Thymus (tissue), 11 donors: ENCODE results near the gene ITGA3. TPM values are rescaled to one million over a fixed set of nuclear protein-coding genes. Genes with fewer than 3 reads are reported as not detected.

Experiments used
- DNase-seq, 9 donors: peaks; one replicate each; pipeline ENCODE4 v3.0.0-alpha.2; 2013; ENCODE audit warnings: low spot score in 9 of 9, low read depth in 6 of 9, missing footprints in 1 of 9
- H3K27ac ChIP-seq, 2 donors: one replicate each; pipeline ENCODE4 v1.5.1; 2013; ENCODE audit warnings: control low read depth in 1 of 2, low read depth in 1 of 2, low read length in 1 of 2, mild to moderate bottlenecking in 1 of 2, moderate library complexity in 1 of 2
- H3K27me3 ChIP-seq, 2 donors: one replicate each; pipeline ENCODE4 v1.5.1; 2013; ENCODE audit warnings: low read length in 1 of 2; ENCODE audit not compliant: control insufficient read depth in 2 of 2, insufficient read depth in 1 of 2
- H3K36me3 ChIP-seq, 2 donors: one replicate each; pipeline ENCODE4 v1.5.1; 2013; ENCODE audit warnings: low read length in 1 of 2, mild to moderate bottlenecking in 1 of 2, moderate library complexity in 1 of 2; ENCODE audit not compliant: control insufficient read depth in 2 of 2, insufficient read depth in 2 of 2
- H3K4me1 ChIP-seq, 2 donors: one replicate each; pipeline ENCODE4 v1.5.1; 2013; ENCODE audit warnings: low read length in 2 of 2; ENCODE audit not compliant: control insufficient read depth in 2 of 2, insufficient read depth in 2 of 2
- H3K4me3 ChIP-seq, 2 donors: one replicate each; pipeline ENCODE4 v1.5.1; 2013; ENCODE audit warnings: low read length in 2 of 2, control low read depth in 1 of 2, mild to moderate bottlenecking in 1 of 2
- H3K9me3 ChIP-seq, 2 donors: one replicate each; pipeline ENCODE4 v1.5.1; 2013; ENCODE audit warnings: low read length in 1 of 2, mild to moderate bottlenecking in 1 of 2; ENCODE audit not compliant: control insufficient read depth in 2 of 2, insufficient read depth in 1 of 2
- WGBS: extraction: QIAGEN DNeasy Blood & Tissue Kit; methylation state at CpG from one replicate; pipeline ENCODE4 v1.1.7; 2013; 5-methylcytosine and 5-hydroxymethylcytosine counted together
- polyA plus RNA-seq: library from polyadenylated mRNA; stranded (reverse); fragments of 200-250 nt; gene quantifications from one replicate; pipeline ENCODE4 v1.2.3, GENCODE V29; 2013
- total RNA-seq: library from RNA; stranded (reverse); fragments of 120-200 nt; gene quantifications from one replicate; pipeline ENCODE4 v1.2.4, GENCODE V29; 2013
- donor health status: healthy.

The ITGA3 gene
- total and polyA plus RNA-seq, 2 donors: 9.1 to 27.7 TPM

- Histone ChIP-seq H3K9me3 (no peaks in the 10 kb centered on the region), H3K27ac (peak overlapping the region; percentile 43 to 80), H3K4me3 (peak overlapping the region; percentile 36 to 60), H3K27me3 (peaks cover 10 to 73% of the 10 kb centered on the region in 2 donors), H3K36me3 (no peaks in the 10 kb centered on the region), H3K4me1 (peaks cover 7 to 21% of the 10 kb centered on the region in 2 donors)
- 8% methylated on average over 14 of the region's 14 CpGs for WGBS
- DNase-seq: no peak
These were observed 870 bp upstream of the ITGA3 start for GRCh38 chr17:50055055-50055425.

- DNase-seq: peak in 4 of 9 donors; percentile 10 to 66 (median 28)
- Histone ChIP-seq H3K36me3 (no peaks in the 10 kb centered on the region), H3K27ac (peak overlapping the region in 1 of 2 donors; percentile 64), H3K4me3 (peak overlapping the region; percentile 36 to 60), H3K27me3 (peaks cover 10 to 70% of the 10 kb centered on the region in 2 donors), H3K4me1 (peaks cover 7 to 21% of the 10 kb centered on the region in 2 donors), H3K9me3 (no peaks in the 10 kb centered on the region)
- WGBS: under 1% methylated on average over 64 of the region's 64 CpGs
These were observed 479 bp downstream of the ITGA3 start for GRCh38 chr17:50056217-50056960.

GRCh38 chr17:50056961-50057330 is 1.0 kb downstream of the ITGA3 start:
- WGBS: 38% methylated on average over 15 of the region's 15 CpGs
- H3K27ac ChIP-seq: no peak overlapping the region

GRCh38 chr17:50057521-50057991 is 1.6 kb downstream of the ITGA3 start:
- no peak overlapping the region for H3K4me3 ChIP-seq
- no peak for DNase-seq
- WGBS: 89% methylated on average over 9 of the region's 9 CpGs
- peaks cover 10 to 74% of the 10 kb centered on the region in 2 donors for H3K27me3 ChIP-seq
- H3K9me3 ChIP-seq: no peaks in the 10 kb centered on the region
- no peaks in the 10 kb centered on the region for H3K36me3 ChIP-seq
- H3K27ac ChIP-seq: no peak overlapping the region
- H3K4me1 ChIP-seq: peaks cover 7 to 24% of the 10 kb centered on the region in 2 donors

More at GRCh38 chr17:50056961-50057330, 1.0 kb downstream of the ITGA3 start:
- H3K4me1 ChIP-seq: peaks cover 7 to 21% of the 10 kb centered on the region in 2 donors
- H3K27me3 ChIP-seq: peaks cover 10 to 70% of the 10 kb centered on the region in 2 donors
- peak in 1 of 9 donors; percentile 2 for DNase-seq
- no peaks in the 10 kb centered on the region for H3K36me3 ChIP-seq
- H3K9me3 ChIP-seq: no peaks in the 10 kb centered on the region
- H3K4me3 ChIP-seq: peak overlapping the region; percentile 36 to 60

- H3K27me3 ChIP-seq: peaks cover 10 to 72% of the 10 kb centered on the region in 2 donors
- WGBS: 95% methylated on average over 10 of the region's 10 CpGs
- H3K4me3 ChIP-seq: no peak overlapping the region
- no peaks in the 10 kb centered on the region for H3K9me3 ChIP-seq
- no peak overlapping the region for H3K27ac ChIP-seq
- no peaks in the 10 kb centered on the region for H3K36me3 ChIP-seq
- peaks cover 7 to 24% of the 10 kb centered on the region in 2 donors for H3K4me1 ChIP-seq
- DNase-seq: no peak
These were observed 2.5 kb downstream of the ITGA3 start for GRCh38 chr17:50058296-50058953.

- Histone ChIP-seq H3K9me3 (no peaks in the 10 kb centered on the region), H3K4me1 (peaks cover 7 to 24% of the 10 kb centered on the region in 2 donors), H3K4me3 (no peak overlapping the region), H3K36me3 (no peaks in the 10 kb centered on the region), H3K27me3 (peaks cover 10 to 67% of the 10 kb centered on the region in 2 donors), H3K27ac (no peak overlapping the region)
- DNase-seq: no peak
- 82% methylated on average over 4 of the region's 4 CpGs for WGBS
These were observed 3.3 kb downstream of the ITGA3 start for GRCh38 chr17:50059256-50059655.

GRCh38 chr17:50059759-50060273 is 3.9 kb downstream of the ITGA3 start:
- Histone ChIP-seq H3K4me3 (no peak overlapping the region), H3K27ac (no peak overlapping the region), H3K36me3 (no peaks in the 10 kb centered on the region), H3K27me3 (peaks cover 10 to 67% of the 10 kb centered on the region in 2 donors), H3K4me1 (peaks cover 7 to 23% of the 10 kb centered on the region in 2 donors), H3K9me3 (no peaks in the 10 kb centered on the region)
- DNase-seq: no peak
- WGBS: 81% methylated on average over 5 of the region's 5 CpGs

- Histone ChIP-seq H3K27me3 (peaks cover 6 to 56% of the 10 kb centered on the region in 2 donors), H3K36me3 (no peaks in the 10 kb centered on the region), H3K4me1 (peaks cover 7 to 14% of the 10 kb centered on the region in 2 donors), H3K27ac (no peak overlapping the region), H3K9me3 (no peaks in the 10 kb centered on the region), H3K4me3 (no peak overlapping the region)
- DNase-seq: no peak
- WGBS: 96% methylated on average over 9 of the region's 9 CpGs
These were observed 5.2 kb downstream of the ITGA3 start for GRCh38 chr17:50060951-50061712.
